Activated gamma-delta T cell (primary cell): ENCODE data around the gene SPG7.

Experiments used
- DNase-seq: peaks from one replicate; lab custom pipeline; 2025; lab: John Stamatoyannopoulos, UW

Gene SPG7

GRCh38 chr16:89485701-89486246, 22.4 kb upstream of the SPG7 start:
- no peak for DNase-seq

DNA sequence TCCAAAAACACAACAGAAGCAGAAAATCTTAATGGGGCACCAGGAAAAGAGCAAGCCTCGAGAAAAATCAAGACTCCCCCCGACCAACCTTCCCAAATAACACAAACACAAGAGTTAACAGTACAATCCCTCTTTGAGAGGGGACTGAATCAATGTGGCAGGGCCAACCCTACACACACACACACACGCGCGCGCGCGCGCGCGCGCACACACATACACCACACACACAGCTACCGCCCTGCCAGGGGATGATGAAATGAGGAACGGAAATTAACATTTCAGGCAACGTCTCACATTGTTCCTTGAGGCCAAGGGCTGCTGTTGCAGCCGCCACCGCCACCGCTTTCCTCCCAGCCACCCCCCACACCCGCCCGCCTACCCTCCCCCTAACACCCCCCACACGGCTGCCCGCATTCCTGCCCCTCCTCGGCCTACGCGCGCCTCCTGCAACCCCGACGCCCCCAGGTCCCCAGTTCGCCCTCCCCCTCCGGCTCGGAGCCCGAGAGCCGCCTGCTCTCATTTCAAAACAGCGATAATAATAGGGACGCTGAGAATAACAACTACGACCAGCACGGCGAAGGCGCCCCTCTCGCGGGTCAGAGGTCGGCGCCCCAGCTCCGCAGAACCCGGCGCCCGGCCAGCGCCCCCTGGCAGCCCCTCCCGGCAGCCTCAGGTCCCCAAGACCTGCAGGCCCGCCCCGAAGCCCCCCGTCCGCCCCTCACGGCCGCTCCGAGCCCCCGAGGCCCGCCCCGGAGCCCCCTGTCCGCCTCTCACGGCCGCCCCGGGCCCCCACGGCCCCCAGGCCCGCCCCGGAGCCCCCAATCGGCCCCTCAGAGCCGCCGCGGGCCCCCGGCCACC, 18.9 kb upstream of the SPG7 start:
- DNase-seq = peak; percentile 75

- DNase-seq = peak; percentile 38
These were observed 18.2 kb upstream of the SPG7 start for GRCh38 chr16:89489898-89490438.

DNA sequence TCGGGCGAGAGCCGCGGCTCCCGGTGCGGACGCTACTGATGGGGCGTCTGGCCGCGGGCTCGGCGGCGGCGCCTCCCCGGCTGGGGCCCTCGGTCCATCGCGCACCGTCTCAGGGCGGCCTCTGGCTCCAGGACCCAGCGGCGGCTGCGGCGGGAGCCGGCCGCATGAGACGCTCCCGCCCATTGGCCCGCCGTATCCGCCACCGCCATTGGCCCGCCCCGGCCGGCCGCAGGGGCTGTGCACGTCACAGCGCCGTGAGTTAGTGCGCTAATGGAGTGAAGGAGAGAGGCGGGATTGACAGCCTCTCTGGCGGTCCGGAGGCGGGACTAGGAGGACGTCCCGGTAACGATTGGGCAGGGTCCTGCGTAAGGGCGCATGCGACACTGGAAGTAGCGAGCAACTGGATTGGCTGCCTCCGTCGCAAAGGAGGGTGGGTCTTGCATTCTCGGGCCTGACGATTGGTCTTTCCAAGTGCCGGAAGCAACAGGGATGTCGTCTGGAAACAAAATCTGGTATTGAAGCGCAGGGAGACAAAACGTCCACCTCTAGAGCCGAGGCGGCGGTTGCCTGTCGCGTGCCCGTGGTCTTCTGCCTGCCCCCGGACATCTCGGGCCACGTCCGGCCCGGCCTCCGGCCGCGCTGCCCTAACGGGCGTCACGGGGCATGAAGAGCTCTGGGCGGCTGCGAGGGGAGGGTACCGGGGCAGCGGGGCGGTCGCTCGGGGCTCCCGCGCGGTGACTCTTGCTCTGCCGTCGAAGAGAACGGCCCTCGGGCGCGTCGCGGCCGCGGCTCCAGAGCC, 17.6 kb upstream of the SPG7 start, which contains the start of gene ANKRD11:
TSS of gene ANKRD11 (minus strand) at position 123 of the 799 bp plus-strand sequence. CDS start 173,542 bp downstream, outside the sequence.
- DNase-seq = peak; percentile 91

GRCh38 chr16:89491238-89491869, 16.8 kb upstream of the SPG7 start:
- DNase-seq = no peak

- no peak for DNase-seq
These were observed 16.1 kb upstream of the SPG7 start for GRCh38 chr16:89491974-89492687.

DNA sequence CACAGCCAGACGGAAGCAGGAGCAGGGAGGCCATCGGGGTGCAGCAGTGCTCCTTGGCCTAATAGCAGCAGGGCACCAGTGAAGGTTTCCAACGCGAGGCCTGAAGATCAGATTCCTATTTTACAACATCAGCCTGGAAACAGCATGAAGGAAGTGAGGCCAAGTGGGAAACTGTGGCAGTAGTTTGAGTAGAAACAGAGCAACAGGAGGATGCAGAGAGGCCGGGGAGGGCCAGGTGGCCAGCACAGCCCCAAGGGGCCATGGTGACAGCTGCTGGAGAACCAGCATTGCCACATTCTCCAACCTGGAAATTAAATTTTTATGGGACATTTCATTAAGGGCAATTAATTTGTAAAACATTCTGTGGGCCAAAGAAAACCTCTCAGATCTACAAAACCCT, 14.4 kb upstream of the SPG7 start:
- DNase-seq = no peak

GRCh38 chr16:89495121-89495520, 13.1 kb upstream of the SPG7 start:
- DNase-seq = no peak

- no peak for DNase-seq
These were observed 9.4 kb upstream of the SPG7 start for GRCh38 chr16:89498839-89499238.

DNA sequence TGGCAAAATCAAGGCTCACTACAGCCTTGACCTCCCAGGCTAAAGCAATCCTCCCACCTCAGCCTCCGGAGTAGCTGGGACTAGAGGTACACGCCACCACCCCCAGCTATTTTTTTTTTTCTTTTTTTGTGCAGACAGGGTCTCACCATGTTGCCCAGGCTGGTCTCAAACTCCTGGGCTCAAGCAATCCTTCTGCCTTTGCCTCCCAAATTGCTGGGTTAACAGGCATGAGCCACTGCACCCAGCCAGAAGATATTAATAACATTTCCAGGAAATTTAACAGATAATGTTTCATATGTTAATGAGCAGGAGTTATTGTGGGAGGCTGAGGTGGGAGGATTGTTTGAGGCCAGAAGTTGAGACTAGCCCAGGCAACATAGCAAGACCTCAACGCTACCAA, 8.4 kb upstream of the SPG7 start:
- no peak for DNase-seq

GRCh38 chr16:89502081-89502843, 5.9 kb upstream of the SPG7 start:
- DNase-seq = no peak

GRCh38 chr16:89504091-89504490, 4.1 kb upstream of the SPG7 start:
- no peak for DNase-seq

- DNase-seq = no peak
These were observed 2.7 kb upstream of the SPG7 start for GRCh38 chr16:89505204-89506112.

GRCh38 chr16:89506113-89506504, 2.1 kb upstream of the SPG7 start:
- no peak for DNase-seq

GRCh38 chr16:89506791-89507191, 1.4 kb upstream of the SPG7 start:
- DNase-seq = peak; percentile 34

GRCh38 chr16:89507214-89507833, 879 bp upstream of the SPG7 start:
- DNase-seq = no peak

GRCh38 chr16:89510526-89510925, 2.3 kb downstream of the SPG7 start:
- no peak for DNase-seq

DNA sequence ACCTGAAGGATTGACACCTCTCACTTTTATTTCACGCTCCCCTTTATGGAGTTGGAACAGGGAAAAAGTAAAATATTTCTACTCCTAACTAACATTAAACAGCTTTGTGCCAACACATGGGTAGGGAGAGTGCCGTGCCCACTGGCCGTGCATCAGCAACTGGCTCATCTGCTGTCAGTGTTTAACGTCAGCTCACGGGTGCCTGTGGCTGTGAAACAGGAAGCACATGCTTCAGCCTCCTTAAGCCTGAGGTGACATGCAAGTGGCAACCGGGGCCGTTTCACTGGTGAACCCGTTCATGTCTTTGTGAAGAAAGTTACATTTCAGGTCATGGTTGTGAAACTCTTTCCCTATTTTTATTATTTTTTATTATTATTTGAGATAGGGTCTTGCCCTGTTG, 3.2 kb downstream of the SPG7 start:
- no peak for DNase-seq

DNA sequence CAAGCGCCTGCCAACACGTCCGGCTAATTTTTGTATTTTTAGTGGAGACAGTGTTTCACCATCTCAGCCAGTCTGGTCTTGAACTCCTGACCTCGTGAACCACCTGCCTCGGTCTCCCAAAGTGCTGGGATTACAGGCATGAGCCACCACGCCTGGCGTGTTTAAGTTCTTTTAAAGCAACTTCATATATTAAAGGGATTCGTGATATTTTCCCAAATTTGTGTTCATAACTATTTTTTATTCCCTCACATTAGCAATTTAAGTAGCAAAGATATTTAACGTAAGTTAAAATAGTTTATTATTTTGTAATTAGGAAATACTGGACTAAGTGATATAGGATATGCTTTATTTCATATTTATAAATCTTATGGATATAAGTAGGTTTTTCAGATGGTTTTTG, 4.2 kb downstream of the SPG7 start:
- DNase-seq = no peak
